Kidney glomerular epithelial cell (primary cell): ENCODE measurements around the gene CYB561A3.
"Not testable (repeated sequence)": the region's sequence is repeated elsewhere in the genome, so short reads cannot be mapped to it uniquely, and the experiment has no call there.

Experiments used
- DNase-seq: peaks from one replicate; lab custom pipeline; 2025; lab: John Stamatoyannopoulos, UW

CYB561A3 gene, protein sequence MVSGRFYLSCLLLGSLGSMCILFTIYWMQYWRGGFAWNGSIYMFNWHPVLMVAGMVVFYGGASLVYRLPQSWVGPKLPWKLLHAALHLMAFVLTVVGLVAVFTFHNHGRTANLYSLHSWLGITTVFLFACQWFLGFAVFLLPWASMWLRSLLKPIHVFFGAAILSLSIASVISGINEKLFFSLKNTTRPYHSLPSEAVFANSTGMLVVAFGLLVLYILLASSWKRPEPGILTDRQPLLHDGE

GRCh38 chr11:61361741-61362541 is at the start of gene CYB561A3, which contains the start of gene TMEM138:
TSS of gene CYB561A3 (minus strand) at chr11:61361882. CDS start at chr11:61356713, 5,169 bp downstream.
TSS of gene TMEM138 (plus strand) at chr11:61362374. CDS start at chr11:61364391, 2,017 bp downstream.
- DNase-seq = peak; percentile 91

DNA sequence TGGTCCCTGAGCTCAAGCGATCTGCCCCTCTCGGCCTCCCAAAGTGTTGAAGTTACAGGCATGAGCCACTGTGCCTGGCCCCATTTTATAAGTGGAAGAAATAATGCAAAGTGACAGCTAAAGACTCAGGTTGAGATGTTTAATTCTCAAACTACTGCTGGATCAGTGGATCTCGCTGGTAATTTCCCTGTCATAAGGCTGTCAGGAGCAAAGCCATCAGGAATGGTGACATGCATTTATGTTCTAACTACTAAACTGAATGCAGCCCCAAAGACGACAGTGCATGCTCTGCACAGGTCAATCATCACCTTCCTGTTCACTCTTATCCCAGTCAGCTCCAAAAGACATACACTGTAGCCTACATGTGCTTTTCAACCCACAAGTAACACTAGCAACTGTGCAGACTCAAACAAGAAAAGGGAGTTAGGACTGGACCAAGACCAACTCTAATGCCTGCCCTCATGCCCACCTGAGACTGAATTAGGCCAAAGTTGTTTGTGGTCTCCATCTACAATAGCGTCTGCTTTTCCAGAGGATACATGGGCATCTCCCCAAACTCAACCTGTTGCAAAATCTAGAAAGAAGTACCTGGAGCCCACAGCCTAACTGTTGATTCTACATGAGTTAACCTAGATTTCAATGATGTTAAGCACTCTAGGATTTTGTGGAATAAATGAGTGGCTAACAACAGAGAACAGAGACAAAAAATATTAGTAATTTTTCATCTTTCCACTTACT is 45.5 kb upstream of the CYB561A3 start:
- DNase-seq = no peak

DNA sequence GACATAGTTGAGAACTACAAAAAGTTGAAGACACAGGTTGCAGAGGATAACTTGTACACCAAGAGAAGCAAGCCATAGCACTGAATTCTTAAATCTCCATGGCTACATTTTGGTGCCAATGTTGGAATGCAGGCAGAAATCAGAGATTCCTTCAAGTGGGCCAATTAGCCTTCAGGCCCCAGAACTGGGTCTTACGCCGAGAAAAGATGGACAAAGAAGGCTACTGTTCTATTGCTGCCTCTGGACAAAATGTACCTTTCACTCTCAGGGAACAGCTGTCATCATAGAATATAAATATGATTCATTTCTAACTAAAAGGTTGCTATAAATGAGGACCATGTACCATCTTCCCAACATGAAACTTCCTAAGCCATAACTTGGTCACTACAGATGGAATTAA is 44.4 kb upstream of the CYB561A3 start:
- no peak for DNase-seq

DNA sequence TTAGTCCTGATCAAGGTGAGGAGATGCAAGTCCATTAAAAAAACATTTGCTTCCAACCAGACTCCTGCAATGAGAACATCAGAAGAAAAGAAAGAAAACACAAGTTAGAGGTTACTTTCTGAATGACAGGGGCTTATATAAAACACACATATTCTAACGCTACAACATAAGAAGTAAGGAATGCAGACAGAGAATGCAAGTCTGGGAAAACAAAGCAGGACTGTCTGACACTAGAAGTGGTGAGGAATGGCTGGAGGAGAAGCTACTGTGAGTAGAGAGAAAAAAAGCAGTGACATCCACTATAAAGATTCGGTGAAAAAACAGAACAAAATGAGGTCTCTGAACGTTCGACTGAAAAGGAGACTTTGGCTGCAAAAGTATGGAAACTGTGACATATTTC is 43.0 kb upstream of the CYB561A3 start:
- DNase-seq = no peak

GRCh38 chr11:61404103-61404502 is 42.4 kb upstream of the CYB561A3 start:
- DNase-seq = no peak

- DNase-seq = no peak
Measured at GRCh38 chr11:61403658-61404057, 42.0 kb upstream of the CYB561A3 start.

- DNase-seq = no peak
Measured at GRCh38 chr11:61401573-61401972, 39.9 kb upstream of the CYB561A3 start.

- DNase-seq = no peak
Measured at GRCh38 chr11:61401173-61401572, 39.5 kb upstream of the CYB561A3 start.

GRCh38 chr11:61392981-61393595 is 31.4 kb upstream of the CYB561A3 start:
- peak; percentile 18 for DNase-seq

GRCh38 chr11:61390161-61390560 is 28.5 kb upstream of the CYB561A3 start:
- no peak for DNase-seq

- DNase-seq = no peak
Measured at GRCh38 chr11:61384271-61385242, 22.9 kb upstream of the CYB561A3 start.

- DNase-seq = not testable (repeated sequence)
Measured at GRCh38 chr11:61383859-61384258, 22.2 kb upstream of the CYB561A3 start.

GRCh38 chr11:61380884-61381283 is 19.2 kb upstream of the CYB561A3 start:
- no peak for DNase-seq

DNA sequence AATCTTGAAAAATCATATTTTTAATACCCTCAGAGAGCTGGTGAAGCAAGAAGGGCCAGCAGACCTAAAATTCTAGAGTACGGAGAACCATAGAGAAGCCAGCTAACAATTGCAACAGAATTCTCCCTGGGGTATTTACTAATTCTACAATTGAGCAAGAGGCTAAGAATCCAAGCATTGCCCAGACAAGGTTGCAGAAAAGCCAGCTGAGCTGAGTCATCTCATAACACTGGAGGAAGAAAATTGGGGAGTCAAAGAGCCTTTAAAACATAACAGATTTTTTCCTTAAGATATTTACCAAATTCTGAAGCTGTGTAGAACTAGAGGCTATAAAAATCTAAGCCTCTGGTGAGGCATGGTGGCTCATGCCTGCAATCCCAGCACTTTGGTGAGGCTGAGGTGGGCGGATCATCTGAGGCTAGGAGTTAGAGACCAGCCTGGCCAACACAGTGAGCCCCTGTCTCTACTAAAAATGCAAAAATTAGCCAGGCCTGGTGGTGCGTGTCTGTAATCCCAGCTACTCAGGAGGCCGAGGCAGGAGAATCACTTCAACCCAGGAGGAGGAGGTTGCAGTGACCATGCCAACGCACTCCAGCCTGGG is 17.1 kb upstream of the CYB561A3 start:
- DNase-seq = peak; percentile 44

DNA sequence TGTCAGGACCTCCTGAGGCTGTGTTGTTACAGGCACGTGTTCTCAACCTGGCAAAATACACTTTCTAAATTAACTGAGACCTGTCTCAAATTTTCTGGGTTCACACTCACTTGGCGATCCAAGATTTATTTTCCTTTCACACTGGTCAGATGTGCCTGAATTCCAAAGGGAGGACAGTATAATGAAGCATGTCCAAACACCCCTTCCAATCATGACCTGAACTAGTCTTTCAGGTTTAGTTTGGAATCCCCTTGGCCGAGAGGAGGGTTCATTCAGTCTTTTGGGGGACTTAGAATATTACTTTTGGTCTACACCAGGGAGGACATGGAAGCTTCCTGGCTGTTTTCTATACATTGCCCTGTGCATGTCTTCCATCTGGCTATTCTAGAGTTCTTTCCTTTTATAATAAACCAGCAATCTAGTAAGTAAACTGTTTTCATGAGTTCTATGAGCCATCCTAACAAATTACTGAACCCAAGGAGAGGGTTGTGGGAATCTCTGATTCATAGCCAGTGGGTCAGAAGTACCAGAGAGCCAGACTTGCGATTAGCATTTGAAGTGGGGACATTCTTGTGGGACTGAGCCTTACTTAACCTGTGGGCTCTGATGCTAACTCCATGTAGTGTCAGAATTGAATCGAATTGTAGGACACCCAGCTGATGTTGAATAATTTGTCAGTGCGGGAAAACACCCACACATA is 15.9 kb upstream of the CYB561A3 start:
- no peak for DNase-seq

- DNase-seq = no peak
Measured at GRCh38 chr11:61375761-61376108, 14.1 kb upstream of the CYB561A3 start.

GRCh38 chr11:61372659-61373420 is 11.2 kb upstream of the CYB561A3 start:
- DNase-seq = no peak

GRCh38 chr11:61370349-61371005 is 8.8 kb upstream of the CYB561A3 start:
- no peak for DNase-seq
